Osteoblast (primary cell): Measurements from ENCODE around the gene TEKT2. TPM values are rescaled to one million over a fixed set of nuclear protein-coding genes. Genes with fewer than 3 reads are reported as not detected.

ENCODE experiments used
- DNase-seq: peaks from one replicate; pipeline ENCODE4 v3.0.0; 2011; ENCODE audit warnings: low spot score, mixed read lengths; ENCODE audit not compliant: insufficient read length; ENCODE audit errors: missing footprints
- H2AFZ ChIP-seq: 2 replicates; pipeline ENCODE4 v1.6.0; 2011; ENCODE audit warnings: mild to moderate bottlenecking, low read length
- H3K27ac ChIP-seq: 2 replicates; pipeline ENCODE4 v1.5.1; 2011; ENCODE audit warnings: mild to moderate bottlenecking, low read depth, low read length, moderate library complexity
- H3K27me3 ChIP-seq: 2 replicates; pipeline ENCODE4 v1.6.0; 2012; ENCODE audit warnings: mild to moderate bottlenecking, control low read depth, inconsistent platforms, low read length, moderate library complexity; ENCODE audit not compliant: insufficient read depth
- H3K36me3 ChIP-seq: 2 replicates; pipeline ENCODE4 v1.5.1; 2011; ENCODE audit warnings: mild to moderate bottlenecking, low read length, control low read depth, moderate library complexity; ENCODE audit not compliant: insufficient read depth
- H3K4me1 ChIP-seq: 2 replicates; pipeline ENCODE4 v1.5.1; 2011; ENCODE audit warnings: mild to moderate bottlenecking, low read length, control low read depth, moderate library complexity; ENCODE audit not compliant: insufficient read depth
- H3K4me2 ChIP-seq: 2 replicates; pipeline ENCODE4 v1.6.0; 2011; ENCODE audit warnings: mild to moderate bottlenecking, low read length; ENCODE audit not compliant: insufficient read depth
- H3K4me3 ChIP-seq: fragments of 200-600 bp; sonication (generic); 3 replicates; pipeline ENCODE4 v1.5.1; 2012; ENCODE audit warnings: mild to moderate bottlenecking, low read length, inconsistent platforms; ENCODE audit not compliant: insufficient read depth
- H3K79me2 ChIP-seq: 2 replicates; pipeline ENCODE4 v1.6.0; 2012; ENCODE audit warnings: mild to moderate bottlenecking, low read length, control low read depth, inconsistent platforms; ENCODE audit not compliant: insufficient read depth
- H3K9me3 ChIP-seq: 2 replicates; pipeline ENCODE4 v1.5.1; 2011; ENCODE audit warnings: low read depth, low read length, control low read depth
- H4K20me1 ChIP-seq: 2 replicates; pipeline ENCODE4 v1.6.0; 2012; ENCODE audit warnings: mild to moderate bottlenecking, low read length, control low read depth; ENCODE audit not compliant: insufficient read depth
- total RNA-seq: library from RNA; depleted of rRNA; stranded (reverse); fragments of >200 nt; gene quantifications from 2 replicates; pipeline ENCODE4 v1.2.3, GENCODE V29; 2012
- TF ChIP-seq, protein P1 (sequence below): IDR thresholded peaks from 2 replicates; pipeline ENCODE4 v1.5.1; 2011; ENCODE audit warnings: mild to moderate bottlenecking, low read depth, low read length, moderate library complexity; ENCODE audit errors: extremely low read depth

TEKT2 gene
- total RNA-seq, 1 donor: not detected

- Histone ChIP-seq H3K36me3 (peaks cover 16% of the 10 kb centered on the region), H3K27ac (no peak overlapping the region), H3K27me3 (no peaks in the 10 kb centered on the region), H3K4me2 (peak overlapping the region; percentile 94), H3K4me1 (peaks cover 17% of the 10 kb centered on the region), H2AFZ (peak overlapping the region; percentile 94), H3K4me3 (no peak overlapping the region), H3K9me3 (no peaks in the 10 kb centered on the region), H3K79me2 (peaks cover 35% of the 10 kb centered on the region), H4K20me1 (peaks cover 5% of the 10 kb centered on the region)
- DNase-seq: peak; percentile 71
- TF ChIP-seq, protein P1, sequence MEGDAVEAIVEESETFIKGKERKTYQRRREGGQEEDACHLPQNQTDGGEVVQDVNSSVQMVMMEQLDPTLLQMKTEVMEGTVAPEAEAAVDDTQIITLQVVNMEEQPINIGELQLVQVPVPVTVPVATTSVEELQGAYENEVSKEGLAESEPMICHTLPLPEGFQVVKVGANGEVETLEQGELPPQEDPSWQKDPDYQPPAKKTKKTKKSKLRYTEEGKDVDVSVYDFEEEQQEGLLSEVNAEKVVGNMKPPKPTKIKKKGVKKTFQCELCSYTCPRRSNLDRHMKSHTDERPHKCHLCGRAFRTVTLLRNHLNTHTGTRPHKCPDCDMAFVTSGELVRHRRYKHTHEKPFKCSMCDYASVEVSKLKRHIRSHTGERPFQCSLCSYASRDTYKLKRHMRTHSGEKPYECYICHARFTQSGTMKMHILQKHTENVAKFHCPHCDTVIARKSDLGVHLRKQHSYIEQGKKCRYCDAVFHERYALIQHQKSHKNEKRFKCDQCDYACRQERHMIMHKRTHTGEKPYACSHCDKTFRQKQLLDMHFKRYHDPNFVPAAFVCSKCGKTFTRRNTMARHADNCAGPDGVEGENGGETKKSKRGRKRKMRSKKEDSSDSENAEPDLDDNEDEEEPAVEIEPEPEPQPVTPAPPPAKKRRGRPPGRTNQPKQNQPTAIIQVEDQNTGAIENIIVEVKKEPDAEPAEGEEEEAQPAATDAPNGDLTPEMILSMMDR: no peak
Measured at GRCh38 chr1:36087233-36088123, 3.6 kb downstream of the TEKT2 start.

GRCh38 chr1:36088265-36088576 lies 4.3 kb downstream of the TEKT2 start:
- Histone ChIP-seq H4K20me1 (peaks cover 5% of the 10 kb centered on the region), H3K4me1 (peaks cover 17% of the 10 kb centered on the region), H3K27me3 (no peaks in the 10 kb centered on the region), H3K79me2 (peaks cover 39% of the 10 kb centered on the region), H3K4me2 (peak overlapping the region; percentile 94), H3K27ac (peak overlapping the region; percentile 28), H2AFZ (peak overlapping the region; percentile 94), H3K36me3 (peaks cover 23% of the 10 kb centered on the region), H3K9me3 (no peaks in the 10 kb centered on the region), H3K4me3 (peak overlapping the region; percentile 92)
- DNase-seq: no peak
- TF ChIP-seq, protein P1: no peak

GRCh38 chr1:36088577-36089392 lies 4.9 kb downstream of the TEKT2 start, which contains the start of gene ADPRS:
Gene ADPRS, plus strand, starts transcription at chr1:36088892. Its CDS starts 13 bp downstream, at chr1:36088905.
- Histone ChIP-seq H3K4me2 (peak within 1 kb of the TSS; percentile 94), H3K79me2 (peaks cover 41% of the 10 kb centered on the region), H4K20me1 (peaks cover 10% of the 10 kb centered on the region), H3K27me3 (no peaks in the 10 kb centered on the region), H2AFZ (peak within 1 kb of the TSS; percentile 94), H3K4me1 (peaks cover 17% of the 10 kb centered on the region), H3K4me3 (peak within 1 kb of the TSS; percentile 92), H3K9me3 (no peaks in the 10 kb centered on the region), H3K27ac (peak within 1 kb of the TSS; percentile 82), H3K36me3 (peaks cover 29% of the 10 kb centered on the region)
- DNase-seq: peak; percentile 99
- TF ChIP-seq, protein P1: peak; percentile 91
